Pancreas (tissue), 10 donors: ENCODE measurements around the gene MTA1. TPM values are rescaled to one million over a fixed set of nuclear protein-coding genes. Genes with fewer than 3 reads are reported as not detected.
A peak's percentile ranks its signal among the peaks of the same experiment; 100 is the strongest.

Source experiments
- ATAC-seq, 4 donors: fragments of 200-7000 bp; cut with Tn5 transposase; one replicate each; pipeline versions ENCODE4 v1.8.0 to v1.9.1; 2020; ENCODE audit warnings: mild to moderate bottlenecking in 4 of 4, moderate library complexity in 4 of 4
- DNase-seq, 6 donors: peaks; one replicate each; pipeline ENCODE4 v3.0.0-alpha.2; 2020
- FAIRE-seq: peaks from 2 replicates; lab custom pipeline; 2012; peaks lifted over from hg19 to GRCh38; lab: Jason Lieb, UNC
- H3K27ac ChIP-seq, 4 donors: fragments of 200-600 bp; sonication (generic); 1 replicate in 3 of 4; 2 replicates in 1 of 4; pipeline versions ENCODE4 v1.5.0 to v1.8.0; 2020
- H3K27me3 ChIP-seq, 4 donors: fragments of 200-600 bp; one replicate each; pipeline ENCODE4 v1.8.0; 2021
- H3K36me3 ChIP-seq, 3 donors: fragments of 200-600 bp; sonication (generic) in 1 of 3; one replicate each; pipeline versions ENCODE4 v1.5.0 to v1.8.0; 2020 to 2021
- H3K4me1 ChIP-seq, 3 donors: fragments of 200-600 bp; one replicate each; pipeline ENCODE4 v1.8.0; 2021
- H3K4me3 ChIP-seq, 4 donors: fragments of 200-600 bp; sonication (generic) in 2 of 4; one replicate each; pipeline versions ENCODE4 v1.5.0 to v1.8.0; 2020 to 2021
- H3K9me3 ChIP-seq, 4 donors: fragments of 200-600 bp; one replicate each; pipeline ENCODE4 v1.8.0; 2021
- CTCF ChIP-seq, 4 donors: fragments of 200-600 bp; sonication (generic) in 3 of 4; IDR thresholded peaks; one replicate each; pipeline versions ENCODE4 v1.5.0 to v1.8.0; 2021; ENCODE audit warnings: antibody characterized with exemption in 4 of 4
- WGBS, 2 donors: extraction: QIAGEN DNeasy Blood & Tissue Kit; methylation state at CpG; one replicate each; pipeline ENCODE4 v1.1.7; 2013; 5-methylcytosine and 5-hydroxymethylcytosine counted together
- intact Hi-C, 3 donors: fragments of 100-400 bp; cut with DNase I; formaldehyde crosslinking; loops; one replicate each; pipeline versions ENCODE4 v1.11.1 to v1.14.2; 2022
- polyA plus RNA-seq, 2 donors: library from polyadenylated mRNA; stranded (reverse); fragments of 200-250 nt; gene quantifications; one replicate each; pipeline ENCODE4 v1.2.3, GENCODE V29; 2013
- total RNA-seq, 6 donors: library from RNA; stranded (reverse); fragmentation: NEBNext Ultra II Directional in 4 of 6; extraction: Animal tissue kit (Norgen Biotek cat#: 25700) in 4 of 6; gene quantifications; one replicate each; pipeline versions ENCODE4 v1.2.1 to v1.2.4, GENCODE V29; 2021 to 2023
- donor health status: healthy with polysubstance abuse.
- donor health status: DM: no; HTN: no; CAD: no; lungs with moderate emphysema.
- donor health status: DM: no; HTN: no; CAD: no.
- donor health status: control.
- donor health status: control.
- donor health status: Bipolar disorder and iron deficiency.
- donor health status: DM: yes; HTN: yes; CAD: no.
- donor health status: DM: no; HTN: no; CAD: no.
- donor health status: DM: no; HTN: no; CAD: no.
- donor health status: DM: yes; HTN: yes; CAD: no.

Gene MTA1
- total and polyA plus RNA-seq, 8 donors: 34.8 to 138 (median 53.2) TPM

- peak overlapping the region in 1 of 4 donors; percentile 33 for H3K27ac ChIP-seq
- no peak for TF ChIP-seq CTCF (IDR thresholded peaks at IDR 0.05)
- FAIRE-seq (no peak), DNase-seq (no peak), ATAC-seq (no peak)
- no peak overlapping the region for H3K4me3 ChIP-seq
- WGBS, 2 donors: 95 to 100% methylated on average over 1 of the region's 1 CpG
- no peaks in the 10 kb centered on the region for H3K27me3 ChIP-seq
- intact Hi-C loops: no loop called here
- H3K4me1 ChIP-seq: no peaks in the 10 kb centered on the region
- H3K9me3 ChIP-seq: no peaks in the 10 kb centered on the region
- H3K36me3 ChIP-seq: no peaks in the 10 kb centered on the region
Observed at GRCh38 chr14:105431256-105431655, 11.6 kb downstream of the MTA1 start.

GRCh38 chr14:105432657-105433056 lies 13.0 kb downstream of the MTA1 start:
- DNase-seq: no peak
- Histone ChIP-seq H3K4me1 (no peaks in the 10 kb centered on the region), H3K27me3 (no peaks in the 10 kb centered on the region), H3K36me3 (no peaks in the 10 kb centered on the region), H3K9me3 (no peaks in the 10 kb centered on the region), H3K27ac (no peak overlapping the region), H3K4me3 (no peak overlapping the region)
- WGBS, 2 donors: 89 to 91% methylated on average over 12 of the region's 12 CpGs
- no peak for TF ChIP-seq CTCF (IDR thresholded peaks at IDR 0.05)
- FAIRE-seq: no peak
- intact Hi-C loops: no loop called here
- no peak for ATAC-seq

GRCh38 chr14:105433161-105433605 lies 13.6 kb downstream of the MTA1 start:
- no peak for FAIRE-seq
- Histone ChIP-seq H3K4me3 (no peak overlapping the region), H3K4me1 (no peaks in the 10 kb centered on the region), H3K27me3 (no peaks in the 10 kb centered on the region), H3K9me3 (no peaks in the 10 kb centered on the region), H3K36me3 (no peaks in the 10 kb centered on the region), H3K27ac (no peak overlapping the region)
- no peak for TF ChIP-seq CTCF (IDR thresholded peaks at IDR 0.05)
- peak in 1 of 6 donors; percentile 60 for DNase-seq
- WGBS, 2 donors: 84 to 87% methylated on average over 17 of the region's 17 CpGs
- intact Hi-C loops: no loop called here
- peak in 1 of 4 donors; percentile 8 for ATAC-seq

GRCh38 chr14:105436402-105436801 lies 16.8 kb downstream of the MTA1 start:
- no peaks in the 10 kb centered on the region for H3K9me3 ChIP-seq
- DNase-seq (no peak), FAIRE-seq (no peak), ATAC-seq (no peak)
- H3K4me3 ChIP-seq: no peak overlapping the region
- no peak overlapping the region for H3K27ac ChIP-seq
- no peaks in the 10 kb centered on the region for H3K27me3 ChIP-seq
- TF ChIP-seq CTCF (IDR thresholded peaks at IDR 0.05): no peak
- H3K4me1 ChIP-seq: no peaks in the 10 kb centered on the region
- no peaks in the 10 kb centered on the region for H3K36me3 ChIP-seq
- WGBS, 2 donors: 89 to 90% methylated on average over 12 of the region's 12 CpGs
- intact Hi-C loops: no loop called here

- WGBS, 2 donors: 88 to 92% methylated on average over 27 to 31 of the region's 31 CpGs
- no peaks in the 10 kb centered on the region for H3K36me3 ChIP-seq
- TF ChIP-seq CTCF (IDR thresholded peaks at IDR 0.05): no peak
- H3K27me3 ChIP-seq: no peaks in the 10 kb centered on the region
- intact Hi-C loops: no loop called here
- no peak overlapping the region for H3K27ac ChIP-seq
- ATAC-seq (no peak), FAIRE-seq (no peak), DNase-seq (peak in 1 of 6 donors; percentile 61)
- H3K4me3 ChIP-seq: no peak overlapping the region
- no peaks in the 10 kb centered on the region for H3K9me3 ChIP-seq
- no peaks in the 10 kb centered on the region for H3K4me1 ChIP-seq
Observed at GRCh38 chr14:105436891-105437722, 17.5 kb downstream of the MTA1 start.
